Measurements from ENCODE around the gene WDR74.
"Not testable (repeated sequence)": the region's sequence is repeated elsewhere in the genome, so short reads cannot be mapped to it uniquely, and the experiment has no call there.

WDR74 gene

GRCh38 chr11:62860835-62861563 lies 21.6 kb upstream of the WDR74 start:
- no peak for DNase-seq (ENCODE audit: low read depth in 2 of 2)

DNA sequence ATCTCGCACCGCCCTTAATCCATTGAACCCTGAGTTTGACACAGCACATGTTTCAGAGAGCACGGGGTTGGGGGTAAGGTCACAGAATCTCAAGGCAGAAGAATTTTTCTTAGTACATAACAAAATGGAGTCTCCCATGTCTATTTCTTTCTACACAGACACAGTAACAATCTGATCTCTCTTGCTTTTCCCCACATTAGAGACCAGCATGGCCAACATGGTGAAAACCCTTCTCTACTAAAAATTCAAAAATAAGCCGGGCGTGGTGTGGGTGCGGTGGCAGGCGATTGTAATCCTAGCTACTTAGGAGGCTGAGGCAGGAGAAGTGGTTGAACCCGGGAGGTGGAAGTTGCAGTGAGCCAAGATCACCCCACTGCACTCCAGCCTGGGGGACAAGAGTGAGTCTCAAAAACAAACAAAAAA lies 19.9 kb upstream of the WDR74 start:
- not testable (repeated sequence) for DNase-seq (ENCODE audit: low read depth in 2 of 2)

DNA sequence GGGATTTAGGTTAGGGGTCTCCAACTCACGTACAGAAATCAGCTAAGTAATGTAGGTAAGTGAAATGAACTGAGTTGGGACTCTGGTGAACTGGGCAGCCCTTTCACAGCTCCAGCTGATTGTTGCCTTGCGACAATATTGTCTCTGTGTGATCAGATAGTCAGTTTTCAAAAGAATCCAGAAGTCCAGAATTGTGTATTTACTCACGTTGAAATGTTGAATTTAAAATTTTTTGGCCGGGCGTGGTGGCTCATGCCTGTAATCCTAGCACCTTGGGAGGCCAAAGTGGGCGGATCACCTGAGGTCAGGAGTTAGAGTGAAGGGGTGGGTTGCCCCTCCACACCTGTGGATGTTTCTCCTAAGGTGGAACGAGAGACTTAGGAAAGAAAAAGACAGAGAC lies 18.8 kb upstream of the WDR74 start:
- no peak for DNase-seq (ENCODE audit: low read depth in 2 of 2)

- DNase-seq (ENCODE audit: low read depth in 2 of 2), result no peak
These were observed 18.2 kb upstream of the WDR74 start for GRCh38 chr11:62857541-62857982.

- no peak for DNase-seq (ENCODE audit: low read depth in 2 of 2)
These were observed 17.0 kb upstream of the WDR74 start for GRCh38 chr11:62856333-62856895.

GRCh38 chr11:62855571-62856332 lies 16.4 kb upstream of the WDR74 start:
- DNase-seq (ENCODE audit: low read depth in 2 of 2), result peak; percentile 94 to 95

DNA sequence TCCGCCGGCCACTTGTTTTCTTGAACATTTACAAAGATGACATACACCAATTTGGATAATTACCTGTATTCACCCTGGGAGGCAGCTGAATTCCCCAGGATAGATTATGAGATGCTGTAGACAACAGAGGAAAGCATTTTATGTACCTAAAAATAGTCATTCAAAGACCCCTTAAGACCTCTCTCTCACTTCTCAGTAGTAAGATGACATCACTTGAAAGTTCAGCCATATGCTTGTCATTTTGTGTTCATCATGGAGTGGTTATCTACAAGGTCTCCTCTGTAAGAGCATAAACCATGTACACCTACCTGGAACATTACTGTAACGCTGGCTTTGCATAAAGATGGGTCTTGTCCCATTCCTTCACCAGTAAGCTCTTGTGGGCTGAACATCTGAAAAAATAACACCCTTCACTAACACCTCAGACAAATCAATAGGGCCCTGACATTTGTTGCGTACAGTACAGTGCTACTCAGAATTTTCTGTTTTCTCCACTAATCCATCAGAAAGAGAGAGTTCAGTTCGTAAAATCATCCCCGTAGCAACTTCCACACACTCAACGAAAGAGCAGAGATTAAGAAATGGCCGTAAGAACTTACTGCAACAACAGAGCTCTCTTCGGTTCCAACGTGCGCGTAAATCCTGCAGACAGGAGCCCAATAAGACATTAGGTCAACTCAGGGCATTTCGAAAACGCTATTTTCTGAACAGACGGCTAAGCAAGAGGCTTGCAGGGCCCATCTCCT lies 15.6 kb upstream of the WDR74 start:
- DNase-seq (ENCODE audit: low read depth in 2 of 2), result no peak

DNA sequence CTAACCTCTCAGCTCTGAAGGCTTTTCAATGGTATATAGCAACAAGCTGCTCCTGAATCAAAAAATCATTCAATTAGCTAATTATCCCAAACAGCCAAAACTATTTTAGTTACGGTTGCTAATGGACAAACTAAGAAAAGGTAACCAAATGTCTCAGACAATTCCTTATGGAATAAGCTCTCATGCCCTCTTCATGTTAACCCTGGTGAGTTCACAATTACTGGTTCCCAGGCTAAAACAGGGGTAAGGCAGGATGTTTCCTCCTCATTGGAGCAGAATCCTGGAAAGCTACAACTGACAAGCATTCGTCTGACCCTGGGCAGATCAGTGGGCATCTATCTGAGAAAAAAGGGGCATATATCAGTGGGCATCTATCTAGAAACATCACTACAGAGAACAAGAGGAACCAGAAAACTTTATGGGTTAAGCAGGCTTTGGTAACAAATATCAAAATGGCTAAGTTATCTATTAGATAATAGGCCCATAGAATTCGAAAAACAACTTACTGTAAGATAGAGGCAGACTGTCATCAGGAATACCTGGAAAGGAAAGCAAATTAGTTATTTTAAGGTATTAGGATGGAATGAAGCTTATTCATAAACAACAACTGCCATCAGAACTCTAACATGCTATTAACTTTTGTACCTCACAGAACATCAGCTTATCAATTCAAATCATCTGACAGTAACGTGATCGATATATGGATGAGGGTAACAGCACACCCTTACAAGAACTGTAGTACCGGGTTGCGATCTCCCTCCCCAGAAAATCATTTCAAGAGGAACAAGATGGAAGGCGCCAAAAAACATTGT lies 14.8 kb upstream of the WDR74 start:
- DNase-seq (ENCODE audit: low read depth in 2 of 2), result no peak

- no peak for DNase-seq (ENCODE audit: low read depth in 2 of 2)
These were observed 14.0 kb upstream of the WDR74 start for GRCh38 chr11:62853279-62853965.

GRCh38 chr11:62852523-62853188 lies 13.3 kb upstream of the WDR74 start:
- DNase-seq (ENCODE audit: low read depth in 2 of 2), result no peak

- DNase-seq (ENCODE audit: low read depth in 2 of 2), result no peak
These were observed 12.6 kb upstream of the WDR74 start for GRCh38 chr11:62851807-62852522.

DNA sequence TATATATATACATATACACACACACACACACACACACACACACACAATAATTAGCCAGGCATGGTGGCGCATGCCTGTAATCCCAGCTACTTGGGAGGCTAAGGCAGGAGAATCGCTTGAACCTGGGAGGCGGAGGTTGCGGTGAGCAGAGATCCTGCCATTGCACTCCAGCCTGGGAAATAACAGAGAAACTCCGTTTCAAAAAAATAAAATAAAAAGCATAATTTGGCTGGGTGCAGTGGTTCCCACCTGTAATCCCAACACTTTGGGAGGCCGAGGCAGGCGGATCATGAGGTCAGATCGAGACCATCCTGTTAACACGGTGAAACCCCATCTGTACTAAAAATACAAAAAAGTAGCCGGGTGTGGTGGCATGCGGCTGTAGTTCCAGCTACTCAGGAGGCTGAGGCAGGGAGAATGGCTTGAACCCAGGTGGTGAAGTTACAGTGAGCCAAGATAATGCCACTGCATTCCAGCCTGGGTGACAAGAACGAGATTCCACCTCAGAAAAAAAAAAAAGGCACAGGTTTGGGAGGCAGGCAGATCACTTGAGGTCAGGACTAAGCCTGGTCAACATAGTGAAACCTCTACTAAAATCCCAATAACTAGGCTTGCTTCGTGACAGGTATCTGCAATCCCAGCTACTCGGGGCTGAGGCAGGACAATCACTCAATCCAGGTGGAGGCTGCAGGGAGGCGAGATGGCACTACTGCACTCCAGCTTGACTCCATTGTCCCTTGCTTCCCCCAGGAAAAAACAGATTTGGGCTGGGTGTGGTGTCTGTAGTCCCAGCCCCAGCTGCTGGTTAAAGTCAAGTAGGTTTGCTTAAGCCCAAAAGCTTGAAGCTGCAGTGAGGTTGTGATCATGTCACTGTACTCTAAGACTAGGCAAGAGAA lies 11.8 kb upstream of the WDR74 start:
- no peak for DNase-seq (ENCODE audit: low read depth in 2 of 2)

- DNase-seq (ENCODE audit: low read depth in 2 of 2), result no peak
These were observed 8.5 kb upstream of the WDR74 start for GRCh38 chr11:62847767-62848314.

- no peak for DNase-seq (ENCODE audit: low read depth in 2 of 2)
These were observed 6.8 kb upstream of the WDR74 start for GRCh38 chr11:62846177-62846576.

DNA sequence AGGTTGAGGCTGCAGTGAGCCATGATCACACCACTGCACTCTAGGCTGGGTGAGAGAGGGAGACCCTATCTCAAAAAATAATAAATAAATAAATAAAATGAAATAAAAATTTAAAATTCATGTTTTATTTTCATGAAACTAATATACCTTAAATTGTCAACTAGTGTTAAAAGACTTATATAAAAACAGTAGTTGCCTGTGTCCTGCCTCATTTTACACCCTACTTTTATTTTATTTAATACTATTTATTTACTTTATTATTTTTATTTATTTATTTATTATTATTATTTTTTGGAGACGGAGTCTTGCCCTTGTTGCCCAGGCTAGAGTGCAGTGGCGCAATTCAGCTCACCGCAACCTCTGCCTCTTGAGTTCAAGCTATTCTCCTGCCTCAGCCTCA lies 4.8 kb upstream of the WDR74 start:
- DNase-seq (ENCODE audit: low read depth in 2 of 2), result no peak

- DNase-seq (ENCODE audit: low read depth in 2 of 2), result no peak
These were observed 4.1 kb upstream of the WDR74 start for GRCh38 chr11:62843466-62843865.

GRCh38 chr11:62842891-62843290 lies 3.5 kb upstream of the WDR74 start:
- DNase-seq (ENCODE audit: low read depth in 2 of 2), result not testable (repeated sequence)

GRCh38 chr11:62842171-62842741 lies 2.9 kb upstream of the WDR74 start:
- DNase-seq (ENCODE audit: low read depth in 2 of 2), result no peak

All from fibroblast of skin of left quadriceps (primary cell).